GM12891 (cell line): ENCODE data around the gene WNT11.

Experiments used
- PAX5 ChIP-seq: IDR thresholded peaks from 2 replicates; pipeline ENCODE4 v1.6.1; 2011; ENCODE audit warnings: low read length, moderate library complexity, mild to moderate bottlenecking; ENCODE audit not compliant: insufficient read depth, severe bottlenecking
- POLR2A ChIP-seq: IDR thresholded peaks from 2 replicates; pipeline ENCODE4 v1.6.1; 2011; ENCODE audit warnings: low read depth, low read length, control low read depth
- POLR2AphosphoS5 ChIP-seq: IDR thresholded peaks from 2 replicates; pipeline ENCODE4 v1.6.1; 2011; ENCODE audit warnings: low read depth, low read length, control low read depth
- SPI1 ChIP-seq: IDR thresholded peaks from 2 replicates; pipeline ENCODE4 v1.6.1; 2011; ENCODE audit warnings: low read depth, low read length, control low read depth
- TAF1 ChIP-seq: IDR thresholded peaks from 2 replicates; pipeline ENCODE4 v1.6.1; 2011; ENCODE audit warnings: low read depth, low read length, control low read depth

GRCh38 chr11:76250520-76251225 lies 44.4 kb upstream of the WNT11 start:
- no peak for TF ChIP-seq POLR2A
- TF ChIP-seq TAF1, result no peak
- no peak for TF ChIP-seq POLR2AphosphoS5
- peak; percentile 36; the same call in 1 of the 2 replicates for TF ChIP-seq SPI1
- no peak for TF ChIP-seq PAX5
